ENCODE results near the gene APBA2. TPM values are rescaled to one million over a fixed set of nuclear protein-coding genes. Genes with fewer than 3 reads are reported as not detected.
"Not testable (repeated sequence)": the region's sequence is repeated elsewhere in the genome, so short reads cannot be mapped to it uniquely, and the experiment has no call there.

The APBA2 gene
- total RNA-seq, 1 donor from 2014 or later, result 3.4 TPM

- no peak for DNase-seq (ENCODE audit: low spot score)
These were observed 112.7 kb downstream of the APBA2 start for GRCh38 chr15:28998511-28998910.

DNA sequence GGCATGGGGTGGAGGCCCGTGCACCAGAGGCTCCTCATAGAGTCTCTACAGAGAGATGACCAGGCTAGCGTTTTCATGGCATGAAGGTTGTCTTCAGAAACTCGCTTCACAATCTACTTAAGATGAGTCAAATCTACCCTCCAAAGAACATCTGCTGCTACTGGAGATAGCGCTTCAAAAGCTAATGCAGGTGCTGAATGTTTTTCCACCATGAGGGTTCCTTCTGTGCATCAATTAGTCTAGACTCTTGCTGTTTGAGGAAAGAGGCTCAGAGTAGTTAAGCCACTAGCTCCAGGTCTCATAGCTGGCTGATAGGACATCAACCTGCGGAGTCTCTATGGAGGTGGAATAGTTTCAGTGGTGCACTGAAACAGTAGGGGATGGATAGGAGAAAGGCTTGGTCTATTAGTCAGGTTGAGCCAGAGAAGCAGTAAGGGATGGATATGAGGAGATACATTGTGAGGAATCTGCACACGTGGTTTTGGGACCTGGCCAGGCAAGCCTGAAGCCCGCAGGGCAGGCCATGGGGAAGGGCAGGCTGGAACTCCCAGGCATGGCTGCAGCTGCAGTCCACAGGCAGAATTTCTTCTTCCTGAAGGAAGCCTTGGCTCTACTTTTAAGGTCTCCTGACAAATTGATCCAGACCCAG is 117.5 kb downstream of the APBA2 start:
- no peak for DNase-seq (ENCODE audit: low spot score)

GRCh38 chr15:29003840-29004233 is 118.1 kb downstream of the APBA2 start:
- no peak for DNase-seq (ENCODE audit: low spot score)

DNA sequence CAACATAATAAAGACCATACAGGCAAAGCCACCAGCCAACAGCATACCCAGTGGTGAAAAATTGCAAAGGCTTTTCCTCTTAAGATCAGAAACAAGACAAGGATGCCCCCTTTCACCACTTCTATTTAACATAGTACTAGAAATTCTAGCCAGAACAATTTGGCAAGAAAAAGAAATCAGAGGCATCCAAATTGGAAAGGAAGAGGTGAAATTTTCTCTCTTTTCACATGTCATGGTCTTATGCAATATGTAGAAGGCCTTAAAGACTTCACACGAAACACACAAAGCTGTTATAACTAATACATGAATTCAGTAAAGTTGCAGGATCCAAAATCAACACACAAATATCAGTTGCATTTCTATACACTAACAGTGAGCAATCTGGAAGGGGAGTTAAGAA is 120.2 kb downstream of the APBA2 start:
- no peak for DNase-seq (ENCODE audit: low spot score)

DNA sequence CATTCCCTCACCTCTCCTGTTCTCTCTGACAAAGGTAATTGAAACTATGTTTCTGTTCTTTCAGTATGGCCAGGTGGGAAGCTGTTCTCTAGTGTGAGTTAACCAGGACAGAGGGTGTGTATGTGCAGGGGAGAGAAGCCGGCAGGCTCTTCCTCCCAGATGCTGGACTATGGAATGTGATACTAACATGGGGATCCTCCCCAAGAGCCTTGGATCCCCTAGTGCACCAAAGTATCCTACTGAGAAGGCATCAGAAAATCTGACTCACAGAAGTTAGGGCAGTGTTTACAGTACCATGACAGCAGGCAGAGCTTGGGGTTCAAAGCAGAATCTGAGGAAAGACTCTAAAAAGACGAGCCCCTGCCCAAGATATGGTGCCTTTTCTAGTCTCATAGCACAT is 123.1 kb downstream of the APBA2 start:
- DNase-seq (ENCODE audit: low spot score), result no peak

GRCh38 chr15:29012097-29012496 is 126.3 kb downstream of the APBA2 start:
- DNase-seq (ENCODE audit: low spot score), result no peak

- no peak for DNase-seq (ENCODE audit: low spot score)
These were observed 128.7 kb downstream of the APBA2 start for GRCh38 chr15:29014493-29014892.

DNA sequence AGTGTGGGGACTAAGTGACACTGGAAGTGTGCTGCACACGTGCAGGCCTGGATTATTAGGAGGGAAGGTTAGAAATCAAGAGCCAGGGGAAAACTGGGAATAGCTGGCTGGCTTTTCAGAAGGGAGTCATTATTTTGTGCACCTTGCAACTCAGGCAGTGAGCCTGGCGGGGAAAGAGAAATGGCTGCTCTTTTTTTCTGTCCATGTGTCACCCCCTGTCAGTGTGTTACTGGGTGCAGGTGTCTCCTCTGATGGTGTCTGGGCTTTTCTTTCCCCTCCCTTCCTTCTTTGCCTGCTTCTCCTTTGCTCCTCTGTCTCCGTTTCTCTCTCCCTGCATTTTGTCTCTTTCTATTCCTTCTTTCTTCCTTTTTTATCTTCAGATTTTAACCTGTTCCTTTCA is 130.7 kb downstream of the APBA2 start:
- DNase-seq (ENCODE audit: low spot score), result no peak

DNA sequence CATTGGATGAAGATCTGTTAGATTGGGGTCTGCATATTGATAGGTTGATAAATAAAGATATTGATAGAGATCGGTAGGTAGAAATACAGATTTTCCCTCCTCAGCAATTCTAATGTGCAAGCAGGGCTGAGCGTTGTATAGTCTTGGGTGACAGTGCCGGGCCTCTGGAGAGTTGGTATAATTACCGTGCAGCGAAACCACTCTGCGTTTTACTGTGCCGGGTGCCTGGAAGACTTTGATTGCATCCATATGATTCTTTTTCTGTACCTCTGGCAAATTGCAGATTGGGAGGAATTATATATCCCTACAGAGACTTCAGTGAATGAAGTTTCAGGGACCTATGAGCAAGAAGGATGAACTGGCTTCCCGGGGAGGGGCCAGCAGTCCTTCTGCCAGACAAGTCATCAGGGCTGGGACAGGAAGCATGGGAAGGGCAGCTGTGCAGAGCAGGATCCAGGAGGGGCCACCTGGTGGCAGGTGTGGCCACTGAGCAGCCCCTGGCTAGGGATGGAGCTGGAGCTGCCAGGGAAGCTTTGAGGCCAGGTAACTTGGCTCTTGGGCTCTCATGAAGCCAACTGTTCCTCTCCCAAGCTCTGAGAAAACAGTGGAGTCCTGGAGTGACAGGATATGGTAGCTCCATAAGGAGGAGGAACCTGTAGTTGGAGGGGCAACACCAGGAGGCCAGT is 132.5 kb downstream of the APBA2 start:
- DNase-seq (ENCODE audit: low spot score), result no peak

DNA sequence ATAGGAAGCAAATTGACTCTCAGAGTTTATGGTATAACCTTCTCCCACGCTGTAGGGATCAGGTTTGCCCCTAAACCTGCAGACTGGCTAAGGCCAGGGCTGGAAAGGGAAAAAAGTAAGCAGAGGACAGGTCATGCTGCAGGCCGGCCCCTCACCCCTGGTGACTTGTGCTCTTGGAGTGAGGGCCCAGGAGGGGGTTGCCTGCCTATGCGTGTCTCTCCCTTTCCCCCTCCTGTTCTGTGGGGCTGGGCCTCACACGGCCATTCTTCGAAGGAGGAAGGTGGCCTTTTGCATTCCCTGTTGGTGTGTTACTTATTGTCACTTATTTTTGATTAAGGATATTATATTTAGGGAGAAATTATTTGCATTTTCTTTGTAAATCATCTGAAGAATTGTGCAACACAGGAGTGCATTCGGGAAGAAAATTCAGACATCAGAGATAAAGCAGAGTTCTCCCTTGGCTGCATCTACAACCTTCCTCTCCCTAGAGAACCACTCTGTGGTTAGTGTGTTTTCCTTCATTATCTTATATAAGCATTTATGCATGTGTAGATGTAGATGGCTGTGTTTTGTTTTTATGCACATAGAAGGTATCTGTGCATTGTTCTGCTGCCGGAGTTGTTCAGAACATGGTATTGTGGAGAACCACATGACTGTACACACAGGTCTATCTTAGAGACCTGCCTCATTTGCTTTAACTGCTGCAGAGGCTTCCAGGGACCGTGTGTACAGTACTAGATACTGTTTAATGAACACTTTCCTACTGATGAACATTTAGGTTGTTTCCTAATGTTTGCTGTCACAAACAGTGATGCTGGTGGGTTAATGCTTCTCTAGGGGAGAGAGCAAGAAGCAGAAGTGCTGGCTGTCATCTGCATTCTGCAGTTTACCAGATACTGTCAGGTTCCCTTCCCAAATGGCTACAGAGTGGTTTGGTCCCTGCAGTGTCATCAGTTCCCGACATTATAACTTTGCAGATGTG is 133.5 kb downstream of the APBA2 start:
- no peak for DNase-seq (ENCODE audit: low spot score)

GRCh38 chr15:29021857-29022256 is 136.1 kb downstream of the APBA2 start:
- DNase-seq (ENCODE audit: low spot score), result no peak

GRCh38 chr15:29024662-29025061 is 138.9 kb downstream of the APBA2 start:
- DNase-seq (ENCODE audit: low spot score), result no peak

- DNase-seq (ENCODE audit: low spot score), result not testable (repeated sequence)
These were observed 139.6 kb downstream of the APBA2 start for GRCh38 chr15:29025411-29025810.

DNA sequence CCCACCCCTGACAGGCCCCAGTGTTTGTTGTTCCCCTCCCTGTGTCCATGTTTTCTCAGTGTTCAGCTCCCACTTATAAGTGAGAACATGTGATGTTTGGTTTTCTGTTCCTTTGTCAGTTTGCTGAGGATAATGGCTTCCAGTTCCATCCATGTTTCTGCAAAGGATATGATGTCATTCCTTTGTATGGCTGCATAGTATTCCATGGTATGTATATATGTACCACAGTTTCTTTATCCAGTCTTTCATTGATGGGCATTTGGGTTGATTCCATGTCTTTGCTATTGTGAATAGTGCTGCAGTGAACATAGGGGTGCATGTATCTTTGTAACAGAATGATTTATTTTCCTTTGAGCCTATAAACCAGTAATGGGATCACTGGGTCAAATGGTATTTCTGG is 142.4 kb downstream of the APBA2 start:
- DNase-seq (ENCODE audit: low spot score), result not testable (repeated sequence)

GRCh38 chr15:29029651-29030195 is 143.9 kb downstream of the APBA2 start:
- no peak for DNase-seq (ENCODE audit: low spot score)

DNA sequence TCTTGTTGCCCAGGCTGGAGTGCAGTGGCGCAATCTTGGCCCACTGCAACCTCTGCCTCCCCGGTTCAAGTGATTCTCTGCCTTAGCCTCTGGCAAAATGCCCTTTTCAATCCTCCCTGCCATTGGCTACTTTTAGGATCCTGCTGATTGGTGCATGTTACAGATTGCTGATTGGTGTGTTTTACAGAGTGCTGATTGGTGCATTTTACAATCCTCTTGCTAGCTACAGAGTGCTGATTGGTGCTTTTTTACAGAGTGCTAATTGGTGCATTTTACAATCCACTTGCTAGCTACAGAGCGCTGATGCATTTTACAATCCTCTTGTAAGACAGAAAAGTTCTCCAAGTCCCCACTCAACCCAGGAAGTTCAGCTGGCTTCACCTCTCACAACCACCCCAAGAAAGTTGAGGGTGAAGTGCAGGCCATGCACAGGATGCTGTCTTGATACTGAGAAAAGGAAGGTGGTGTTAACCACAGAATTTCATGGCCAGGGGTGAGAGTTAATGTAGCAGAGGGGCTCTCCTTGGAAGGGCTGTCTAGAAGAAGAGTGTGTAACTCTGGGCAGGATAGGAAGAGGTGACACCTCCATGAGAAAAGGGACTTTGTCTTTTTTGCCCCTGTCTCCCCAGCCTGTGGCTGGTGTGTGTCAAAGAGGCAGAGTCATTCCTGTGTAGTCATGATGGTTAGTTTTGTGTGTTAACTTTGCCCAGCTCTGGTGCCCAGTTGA is 145.9 kb downstream of the APBA2 start:
- DNase-seq (ENCODE audit: low spot score), result no peak

DNA sequence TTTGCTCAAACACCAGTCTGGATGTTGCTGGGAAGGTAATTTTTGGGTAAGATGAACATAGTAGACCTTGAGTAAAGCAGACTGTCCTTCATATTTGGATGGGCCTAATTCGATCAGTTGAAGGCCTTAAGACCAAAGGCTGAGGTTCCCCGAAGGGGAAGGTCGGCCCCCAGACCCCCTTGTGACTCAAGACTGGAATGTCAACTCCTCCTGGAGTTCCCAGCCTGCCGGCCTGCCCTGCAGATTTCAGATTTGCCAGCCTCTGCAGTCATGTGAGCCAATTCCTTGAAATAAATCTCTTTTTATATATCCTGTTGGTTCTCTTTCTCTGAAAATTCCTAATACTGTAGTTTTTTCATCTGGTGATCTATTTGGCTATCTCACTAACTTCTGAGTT is 146.5 kb downstream of the APBA2 start:
- DNase-seq (ENCODE audit: low spot score), result no peak

GRCh38 chr15:29032751-29033150 is 147.0 kb downstream of the APBA2 start:
- DNase-seq (ENCODE audit: low spot score), result no peak

DNA sequence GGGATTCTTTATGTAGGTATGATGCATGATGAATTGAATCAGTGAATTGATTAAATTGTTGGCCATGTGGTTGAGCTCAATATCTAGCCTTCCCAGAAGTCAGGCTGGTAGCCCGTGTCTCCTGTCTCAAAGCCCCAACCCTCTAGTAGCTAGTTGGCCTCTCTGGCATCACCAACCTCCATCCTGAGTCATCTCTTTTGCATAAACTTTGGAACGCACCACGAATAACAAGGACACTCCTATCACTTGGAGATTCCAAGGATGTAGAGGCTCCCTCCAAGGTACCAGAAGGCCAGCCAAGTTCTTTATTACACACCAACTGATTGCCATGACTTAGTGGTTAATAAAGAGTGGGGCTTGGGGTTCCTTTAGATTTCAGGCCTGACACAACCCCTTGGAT is 148.4 kb downstream of the APBA2 start:
- DNase-seq (ENCODE audit: low spot score), result no peak

GRCh38 chr15:29034593-29035335 is 149.0 kb downstream of the APBA2 start:
- DNase-seq (ENCODE audit: low spot score), result no peak
